ENCODE data around the gene FAM124A. TPM values are rescaled to one million over a fixed set of nuclear protein-coding genes. Genes with fewer than 3 reads are reported as not detected.

The FAM124A gene
- total and polyA plus RNA-seq, 7 donors, result 0.23 to 18.3 (median 11.7) TPM

DNA sequence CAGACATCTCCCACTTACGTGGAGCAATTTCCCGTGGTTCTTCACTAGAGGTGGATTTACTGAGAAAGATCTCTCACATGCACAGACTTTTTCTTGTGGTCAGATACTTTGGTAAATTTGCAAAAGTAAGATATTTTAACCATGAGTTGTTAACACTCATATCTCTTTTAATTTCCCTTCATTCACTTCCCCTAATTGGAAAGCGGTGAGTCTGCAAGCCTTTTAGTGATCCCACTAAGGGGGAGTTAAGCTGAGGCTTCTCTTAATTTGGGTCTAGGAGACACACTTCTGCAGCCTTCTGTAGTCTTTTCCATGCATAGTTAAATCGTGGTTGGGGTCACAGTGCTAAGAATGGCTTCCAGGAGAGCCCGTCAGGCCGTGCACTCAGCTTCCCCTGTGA lies 86.6 kb downstream of the FAM124A start:
- intact Hi-C loops (cut with DNase I), result no loop called here
- no peaks in the 10 kb centered on the region for H3K36me3 ChIP-seq
- H3K4me3 ChIP-seq, result no peak overlapping the region
- H3K4me1 ChIP-seq, result no peaks in the 10 kb centered on the region
- H3K9me3 ChIP-seq, result peaks cover 0 to 3% (median 0%) of the 10 kb centered on the region in 4 donors
- H3K27ac ChIP-seq, result no peak overlapping the region
- no peak for DNase-seq
- no peaks in the 10 kb centered on the region for H3K27me3 ChIP-seq
- TF ChIP-seq POLR2A (IDR thresholded peaks at IDR 0.05), result no peak
- TF ChIP-seq, protein P1, sequence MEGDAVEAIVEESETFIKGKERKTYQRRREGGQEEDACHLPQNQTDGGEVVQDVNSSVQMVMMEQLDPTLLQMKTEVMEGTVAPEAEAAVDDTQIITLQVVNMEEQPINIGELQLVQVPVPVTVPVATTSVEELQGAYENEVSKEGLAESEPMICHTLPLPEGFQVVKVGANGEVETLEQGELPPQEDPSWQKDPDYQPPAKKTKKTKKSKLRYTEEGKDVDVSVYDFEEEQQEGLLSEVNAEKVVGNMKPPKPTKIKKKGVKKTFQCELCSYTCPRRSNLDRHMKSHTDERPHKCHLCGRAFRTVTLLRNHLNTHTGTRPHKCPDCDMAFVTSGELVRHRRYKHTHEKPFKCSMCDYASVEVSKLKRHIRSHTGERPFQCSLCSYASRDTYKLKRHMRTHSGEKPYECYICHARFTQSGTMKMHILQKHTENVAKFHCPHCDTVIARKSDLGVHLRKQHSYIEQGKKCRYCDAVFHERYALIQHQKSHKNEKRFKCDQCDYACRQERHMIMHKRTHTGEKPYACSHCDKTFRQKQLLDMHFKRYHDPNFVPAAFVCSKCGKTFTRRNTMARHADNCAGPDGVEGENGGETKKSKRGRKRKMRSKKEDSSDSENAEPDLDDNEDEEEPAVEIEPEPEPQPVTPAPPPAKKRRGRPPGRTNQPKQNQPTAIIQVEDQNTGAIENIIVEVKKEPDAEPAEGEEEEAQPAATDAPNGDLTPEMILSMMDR (IDR thresholded peaks at IDR 0.05), result no peak
- TF ChIP-seq POLR2AphosphoS5 (IDR thresholded peaks at IDR 0.05), result no peak
- TF ChIP-seq EP300 (IDR thresholded peaks at IDR 0.05), result no peak
- WGBS, 2 donors, result 67 to 75% methylated on average over 6 of the region's 6 CpGs

DNA sequence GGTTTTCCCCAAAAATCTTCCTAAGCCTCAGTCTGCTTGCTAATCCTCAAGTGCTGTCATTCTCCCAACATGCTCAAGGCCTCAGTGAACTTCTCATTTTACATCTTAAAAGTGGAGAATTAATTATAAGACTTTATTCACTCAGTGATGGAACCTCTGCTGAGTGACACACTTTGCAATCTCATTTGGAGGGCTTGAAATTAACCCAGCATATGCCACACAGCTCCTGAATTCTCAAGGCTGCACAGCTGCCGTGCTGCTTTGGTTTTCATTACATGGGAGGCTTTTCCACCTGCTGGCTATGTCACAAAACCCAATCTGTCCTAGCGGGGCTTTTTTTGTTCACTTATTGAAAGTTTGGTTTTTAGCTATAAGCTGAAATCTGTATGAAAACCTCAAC lies 89.0 kb downstream of the FAM124A start:
- Histone ChIP-seq H3K27ac (no peak overlapping the region), H3K4me3 (no peak overlapping the region), H3K27me3 (no peaks in the 10 kb centered on the region), H3K9me3 (peaks cover 0 to 3% (median 0%) of the 10 kb centered on the region in 4 donors), H3K36me3 (no peaks in the 10 kb centered on the region), H3K4me1 (no peaks in the 10 kb centered on the region)
- TF ChIP-seq POLR2AphosphoS5 (IDR thresholded peaks at IDR 0.05), result no peak
- TF ChIP-seq POLR2A (IDR thresholded peaks at IDR 0.05), result no peak
- no peak for TF ChIP-seq EP300 (IDR thresholded peaks at IDR 0.05)
- TF ChIP-seq, protein P1 (IDR thresholded peaks at IDR 0.05), result no peak
- no peak for DNase-seq
- 89 to 91% methylated on average over 2 of the region's 2 CpGs for WGBS, 2 donors
- intact Hi-C loops (cut with DNase I), result no loop called here

DNA sequence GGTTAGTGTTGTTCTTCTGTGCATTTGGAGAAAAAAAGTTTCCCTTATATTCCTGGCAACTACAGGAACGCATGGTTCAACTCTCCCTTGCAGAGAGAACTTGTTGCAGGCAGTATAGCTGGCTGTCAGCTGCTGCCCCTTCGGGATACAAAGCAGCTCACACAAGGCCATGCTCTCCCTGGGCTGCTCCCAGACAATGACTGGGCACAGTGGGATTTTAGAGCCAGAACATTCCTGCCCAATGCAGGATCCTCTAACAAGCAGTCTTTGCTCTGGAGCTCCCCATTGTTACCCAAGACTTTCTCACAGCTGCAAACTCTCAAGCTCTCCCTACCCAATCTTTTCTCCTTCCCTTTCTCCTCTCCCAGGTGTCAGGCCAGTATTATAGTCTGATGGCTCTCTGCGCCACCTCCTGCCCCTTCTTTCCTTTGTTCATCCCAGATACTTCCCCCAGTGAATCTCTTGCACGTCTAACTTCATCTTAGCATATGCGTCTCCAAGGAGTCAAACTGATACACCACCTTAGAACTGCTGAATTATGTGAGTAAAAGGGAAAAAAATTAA lies 89.8 kb downstream of the FAM124A start:
- no peaks in the 10 kb centered on the region for H3K27me3 ChIP-seq
- 89 to 92% methylated on average over 5 of the region's 5 CpGs for WGBS, 2 donors
- intact Hi-C loops (cut with DNase I), result no loop called here
- H3K36me3 ChIP-seq, result no peaks in the 10 kb centered on the region
- no peak for DNase-seq
- H3K9me3 ChIP-seq, result peaks cover 0 to 3% (median 0%) of the 10 kb centered on the region in 4 donors
- no peak overlapping the region for H3K4me3 ChIP-seq
- H3K4me1 ChIP-seq, result no peaks in the 10 kb centered on the region
- H3K27ac ChIP-seq, result no peak overlapping the region
- TF ChIP-seq POLR2AphosphoS5 (IDR thresholded peaks at IDR 0.05) (no peak), EP300 (IDR thresholded peaks at IDR 0.05) (no peak), POLR2A (IDR thresholded peaks at IDR 0.05) (no peak)
- TF ChIP-seq, protein P1 (IDR thresholded peaks at IDR 0.05), result no peak

- DNase-seq, result no peak
- TF ChIP-seq EP300 (IDR thresholded peaks at IDR 0.05) (no peak), POLR2A (IDR thresholded peaks at IDR 0.05) (no peak), POLR2AphosphoS5 (IDR thresholded peaks at IDR 0.05) (no peak)
- TF ChIP-seq, protein P1 (IDR thresholded peaks at IDR 0.05), result no peak
- Histone ChIP-seq H3K36me3 (no peaks in the 10 kb centered on the region), H3K27me3 (no peaks in the 10 kb centered on the region), H3K4me3 (no peak overlapping the region), H3K9me3 (peaks cover 0 to 3% (median 0%) of the 10 kb centered on the region in 4 donors), H3K4me1 (no peaks in the 10 kb centered on the region), H3K27ac (no peak overlapping the region)
- intact Hi-C loops (cut with DNase I), result no loop called here
- 77 to 81% methylated on average over 1 of the region's 1 CpG for WGBS, 2 donors
These were observed 91.4 kb downstream of the FAM124A start for GRCh38 chr13:51313619-51314018.

DNA sequence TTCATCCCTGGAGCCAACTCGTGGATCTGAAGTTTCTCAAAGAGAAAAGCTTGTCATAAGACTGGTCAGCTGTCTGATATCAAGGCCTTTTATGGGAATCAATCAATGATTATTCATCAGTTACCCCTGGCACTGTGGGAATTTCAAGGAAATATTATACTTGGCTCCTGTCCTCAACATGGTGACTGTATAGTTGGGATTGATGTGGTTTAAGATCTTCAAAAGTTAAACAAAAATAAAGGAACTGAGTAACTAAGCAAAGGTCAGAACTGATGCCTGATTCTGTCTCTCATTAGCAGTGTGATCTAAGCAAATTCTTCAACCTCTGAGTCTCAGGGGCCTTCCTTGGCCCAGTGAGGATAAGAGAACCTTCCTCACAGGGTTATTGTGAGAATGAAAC lies 95.1 kb downstream of the FAM124A start:
- Histone ChIP-seq H3K4me3 (no peak overlapping the region), H3K27ac (no peak overlapping the region), H3K36me3 (no peaks in the 10 kb centered on the region), H3K27me3 (no peaks in the 10 kb centered on the region), H3K4me1 (no peaks in the 10 kb centered on the region), H3K9me3 (no peaks in the 10 kb centered on the region)
- TF ChIP-seq POLR2AphosphoS5 (IDR thresholded peaks at IDR 0.05) (no peak), EP300 (IDR thresholded peaks at IDR 0.05) (no peak), POLR2A (IDR thresholded peaks at IDR 0.05) (no peak)
- TF ChIP-seq, protein P1 (IDR thresholded peaks at IDR 0.05), result no peak
- intact Hi-C loops (cut with DNase I), result no loop called here
- WGBS, 2 donors, result 60 to 85% methylated on average over 1 of the region's 1 CpG
- DNase-seq, result no peak
